ENCODE results near the gene FAM53B.

The FAM53B gene

GRCh38 chr10:124574456-124575070 lies 169.6 kb downstream of the FAM53B start:
- H3K4me3 ChIP-seq (ENCODE audit: control insufficient read depth, low read depth, low read length): no peak overlapping the region
- TF ChIP-seq CTCF (conservative IDR thresholded peaks at IDR 0.05; ENCODE audit: control insufficient read depth, insufficient read depth, low read depth, low read length): no peak
- no peak for DNase-seq (ENCODE audit: low read depth)

- DNase-seq (ENCODE audit: low read depth): no peak
- no peak for TF ChIP-seq CTCF (conservative IDR thresholded peaks at IDR 0.05; ENCODE audit: control insufficient read depth, insufficient read depth, low read depth, low read length)
- no peak overlapping the region for H3K4me3 ChIP-seq (ENCODE audit: control insufficient read depth, low read depth, low read length)
These were observed 170.3 kb downstream of the FAM53B start for GRCh38 chr10:124573726-124574455.

DNA sequence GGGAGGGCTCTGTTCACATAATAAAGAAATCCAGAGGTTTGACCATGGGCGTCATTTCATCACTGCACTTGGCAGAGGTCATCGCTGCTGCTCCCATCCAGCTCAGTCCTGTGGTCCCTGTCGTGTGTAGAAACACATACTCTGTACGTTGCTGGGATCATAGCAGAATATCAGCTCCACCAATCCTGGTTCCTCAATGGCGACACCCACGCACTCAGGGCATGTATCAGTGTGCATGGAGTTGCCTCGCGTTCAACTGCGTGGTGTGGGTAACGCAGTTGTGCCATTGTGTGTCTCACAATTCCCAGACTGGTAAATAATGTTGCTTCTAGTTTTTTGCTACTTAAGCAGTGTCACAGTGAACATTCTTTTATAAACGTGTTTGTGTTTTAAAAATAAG lies 171.4 kb downstream of the FAM53B start:
- H3K4me3 ChIP-seq (ENCODE audit: control insufficient read depth, low read depth, low read length): no peak overlapping the region
- TF ChIP-seq CTCF (conservative IDR thresholded peaks at IDR 0.05; ENCODE audit: control insufficient read depth, insufficient read depth, low read depth, low read length): no peak
- DNase-seq (ENCODE audit: low read depth): no peak

- H3K4me3 ChIP-seq (ENCODE audit: control insufficient read depth, low read depth, low read length): no peak overlapping the region
- no peak for TF ChIP-seq CTCF (conservative IDR thresholded peaks at IDR 0.05; ENCODE audit: control insufficient read depth, insufficient read depth, low read depth, low read length)
- DNase-seq (ENCODE audit: low read depth): no peak
These were observed 173.5 kb downstream of the FAM53B start for GRCh38 chr10:124570646-124571045.

- no peak for DNase-seq (ENCODE audit: low read depth)
- H3K4me3 ChIP-seq (ENCODE audit: control insufficient read depth, low read depth, low read length): no peak overlapping the region
- TF ChIP-seq CTCF (conservative IDR thresholded peaks at IDR 0.05; ENCODE audit: control insufficient read depth, insufficient read depth, low read depth, low read length): no peak
These were observed 174.3 kb downstream of the FAM53B start for GRCh38 chr10:124569623-124570470.
